NCI-H2029 treated with DMSO at 0.1 percent for 48 hours (cell line): Measurements from ENCODE around the gene MANSC1.
"Not testable (repeated sequence)": the region's sequence is repeated elsewhere in the genome, so short reads cannot be mapped to it uniquely, and the experiment has no call there.

Source experiments
- DNase-seq: peaks from one replicate; lab custom pipeline; 2025; lab: John Stamatoyannopoulos, UW

Gene MANSC1

DNA sequence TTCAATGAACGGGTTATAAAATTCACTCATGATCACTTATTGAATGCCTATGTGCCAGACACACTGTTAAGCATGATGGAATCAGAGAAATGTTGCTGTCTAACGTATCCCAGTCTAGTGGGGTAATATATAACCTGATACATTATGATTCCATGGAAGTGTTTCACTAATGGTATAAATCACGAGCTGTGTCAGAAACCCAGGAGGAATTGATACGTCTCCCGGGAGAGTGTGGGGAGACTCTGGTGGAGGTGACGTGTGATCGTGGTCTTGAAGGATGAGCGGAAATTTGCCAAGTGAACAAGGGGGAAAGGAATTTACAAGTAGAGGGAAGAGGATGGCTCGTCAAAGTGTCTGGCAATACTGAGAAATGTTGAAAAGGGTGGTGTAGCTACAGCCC lies 26.5 kb downstream of the MANSC1 start:
- DNase-seq = no peak

DNA sequence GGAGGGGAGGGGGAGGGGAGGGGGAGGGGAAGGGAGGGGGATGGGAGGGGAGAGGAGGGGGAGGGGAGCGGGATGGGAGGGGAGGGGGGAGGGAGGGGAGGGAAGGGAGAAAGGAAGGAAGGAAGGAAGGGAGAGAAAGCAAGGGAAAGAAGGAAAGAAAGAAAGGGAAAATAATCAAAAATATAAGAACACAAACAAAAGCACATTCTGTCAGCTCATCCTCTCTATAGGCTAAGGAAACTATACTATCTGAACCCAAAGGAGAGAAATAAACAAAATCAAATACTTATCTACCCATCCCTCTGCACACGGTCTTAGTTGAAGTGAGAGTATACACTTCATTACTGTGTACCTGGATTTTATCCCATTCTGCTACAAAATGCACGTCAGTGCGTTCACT lies 26.9 kb downstream of the MANSC1 start:
- DNase-seq = no peak

DNA sequence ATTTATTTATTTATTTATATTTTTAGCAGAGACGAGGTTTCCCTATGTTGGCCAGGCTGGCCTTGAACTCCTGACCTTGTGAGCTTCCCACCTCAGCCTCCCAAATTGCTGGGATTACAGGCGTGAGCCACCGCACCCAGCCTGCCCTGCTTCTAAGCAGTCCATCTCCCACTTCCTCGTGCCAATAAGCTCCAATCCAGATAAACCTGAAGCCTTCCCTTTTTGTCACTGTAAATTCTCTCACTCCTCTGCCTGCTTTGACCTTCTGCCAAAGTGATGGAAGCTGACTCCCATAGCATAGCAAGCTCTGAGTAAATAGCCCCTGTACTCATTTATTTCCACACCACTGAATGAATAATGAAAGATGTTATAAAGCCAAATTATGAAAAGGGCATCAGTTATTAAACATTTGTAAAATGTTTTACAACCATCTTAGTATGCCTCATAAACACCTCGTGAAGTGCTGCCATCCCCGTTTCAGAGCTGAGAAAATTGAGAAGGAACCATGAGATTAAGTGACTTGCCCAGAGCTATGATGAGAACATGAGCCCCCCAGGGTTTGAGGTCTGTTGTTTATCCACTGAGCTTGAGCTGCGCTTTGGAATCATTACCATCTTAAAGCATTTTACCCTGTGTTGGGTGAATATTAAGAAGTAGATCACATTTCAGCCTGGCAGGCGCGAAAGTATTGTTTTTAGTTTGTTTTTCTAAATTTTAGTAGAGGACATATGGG lies 30.4 kb downstream of the MANSC1 start:
- no peak for DNase-seq

DNA sequence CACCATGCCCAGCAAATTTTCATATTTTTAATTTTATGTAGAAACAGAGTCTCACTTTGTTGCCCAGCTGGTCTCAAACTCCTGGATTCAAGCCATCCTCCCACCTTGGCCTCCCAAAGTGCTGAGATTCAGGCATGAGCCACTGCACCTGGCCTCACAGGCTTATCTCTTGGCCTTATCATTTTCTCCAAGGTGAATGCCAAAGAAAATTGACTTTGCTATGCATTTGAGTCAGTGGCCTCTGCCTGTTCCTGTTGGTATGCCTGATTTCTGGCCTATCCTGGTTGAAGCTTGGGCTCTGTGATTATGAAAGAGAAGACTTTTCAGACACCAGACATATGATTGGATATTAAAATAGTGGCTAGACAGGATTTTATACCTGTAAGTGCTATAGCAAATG lies 34.2 kb downstream of the MANSC1 start:
- no peak for DNase-seq

DNA sequence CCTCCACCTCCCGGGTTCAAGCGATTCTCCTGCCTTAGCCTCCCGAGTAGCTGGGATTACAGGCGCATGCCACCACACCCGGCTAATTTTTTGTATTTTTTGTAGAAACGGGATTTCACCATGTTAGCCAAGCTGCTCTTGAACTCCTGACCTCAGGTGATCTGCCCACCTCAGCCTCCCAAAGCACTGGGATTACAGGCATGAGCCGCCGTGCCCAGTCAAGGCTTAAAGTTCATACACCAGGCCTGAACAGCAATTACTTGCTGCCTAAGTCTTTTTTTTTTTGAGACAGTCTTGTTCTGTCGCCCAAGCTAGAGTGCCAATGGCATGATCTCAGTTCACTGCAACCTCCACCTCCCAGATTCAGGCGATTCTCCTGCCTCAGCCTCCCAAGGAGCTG lies 39.3 kb downstream of the MANSC1 start:
- not testable (repeated sequence) for DNase-seq

DNA sequence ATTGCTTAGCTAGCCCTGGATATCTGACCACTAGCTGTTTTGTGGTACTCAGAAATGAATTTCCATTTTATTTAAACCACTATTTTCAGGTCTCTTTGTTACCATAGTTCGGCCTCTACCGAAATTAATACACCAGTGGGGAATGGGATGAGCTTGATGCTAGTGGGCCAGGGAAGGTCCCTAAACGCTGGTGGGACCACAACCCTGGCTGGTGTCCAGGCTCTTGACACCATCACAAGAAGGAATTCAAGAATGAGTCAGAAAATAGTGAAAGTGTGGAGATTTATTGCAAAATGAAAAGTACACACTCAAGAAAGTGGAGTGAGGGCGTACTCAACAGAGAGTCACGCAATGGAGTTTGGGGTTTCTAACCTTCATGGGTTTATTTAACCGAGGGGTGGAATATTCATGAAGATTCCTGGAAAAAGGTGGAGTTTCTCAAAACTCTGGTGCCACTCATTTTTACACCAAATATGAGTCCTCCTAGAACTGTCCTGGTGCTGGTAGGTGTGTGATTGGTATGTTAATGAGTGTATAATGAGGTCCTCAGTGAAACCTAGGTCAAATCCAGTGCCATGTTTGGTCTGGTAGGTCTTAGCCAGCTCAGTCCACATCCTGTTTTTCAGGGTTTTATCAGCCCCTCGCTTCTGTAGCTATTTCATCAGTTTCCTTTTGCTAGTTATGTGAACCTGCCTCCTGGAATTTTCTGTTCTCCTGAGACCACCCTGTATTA lies 44.3 kb downstream of the MANSC1 start:
- no peak for DNase-seq

DNA sequence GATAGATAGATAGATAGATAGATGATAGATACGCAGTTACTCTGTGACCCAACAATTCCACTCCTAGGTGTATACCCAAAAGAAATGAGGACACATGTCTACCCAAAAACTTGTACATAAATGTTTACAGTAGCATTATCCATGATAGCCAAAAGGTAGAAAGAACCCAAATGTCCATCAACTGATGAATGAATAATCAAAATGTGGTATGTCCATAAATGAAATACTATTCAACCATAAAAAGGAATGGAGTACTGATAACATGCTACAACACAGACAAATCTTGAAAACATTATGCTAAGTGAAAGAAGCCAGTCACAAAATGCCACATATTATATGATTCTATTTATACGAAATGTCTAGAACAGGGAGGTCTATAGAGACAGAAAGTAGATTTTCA lies 47.1 kb downstream of the MANSC1 start:
- DNase-seq = no peak

DNA sequence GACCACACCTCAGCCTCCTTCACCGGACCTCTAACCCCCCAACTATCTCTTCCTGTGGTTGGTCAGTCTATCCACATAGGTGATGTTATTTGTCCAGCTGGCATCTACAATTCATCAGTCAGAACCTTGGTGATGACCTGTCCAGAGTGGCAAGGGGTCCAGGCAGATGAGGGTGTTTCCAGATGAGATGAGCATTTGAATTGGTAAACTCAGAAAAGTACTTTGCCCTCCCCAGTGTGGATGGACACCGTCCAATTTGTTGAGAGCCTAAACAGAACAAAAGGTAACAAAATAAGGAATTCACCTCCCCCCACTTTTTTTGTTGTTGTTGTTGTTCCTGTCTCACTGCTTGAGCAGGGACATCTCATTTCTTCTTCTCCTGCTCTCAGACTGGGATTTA lies 48.9 kb downstream of the MANSC1 start:
- no peak for DNase-seq

DNA sequence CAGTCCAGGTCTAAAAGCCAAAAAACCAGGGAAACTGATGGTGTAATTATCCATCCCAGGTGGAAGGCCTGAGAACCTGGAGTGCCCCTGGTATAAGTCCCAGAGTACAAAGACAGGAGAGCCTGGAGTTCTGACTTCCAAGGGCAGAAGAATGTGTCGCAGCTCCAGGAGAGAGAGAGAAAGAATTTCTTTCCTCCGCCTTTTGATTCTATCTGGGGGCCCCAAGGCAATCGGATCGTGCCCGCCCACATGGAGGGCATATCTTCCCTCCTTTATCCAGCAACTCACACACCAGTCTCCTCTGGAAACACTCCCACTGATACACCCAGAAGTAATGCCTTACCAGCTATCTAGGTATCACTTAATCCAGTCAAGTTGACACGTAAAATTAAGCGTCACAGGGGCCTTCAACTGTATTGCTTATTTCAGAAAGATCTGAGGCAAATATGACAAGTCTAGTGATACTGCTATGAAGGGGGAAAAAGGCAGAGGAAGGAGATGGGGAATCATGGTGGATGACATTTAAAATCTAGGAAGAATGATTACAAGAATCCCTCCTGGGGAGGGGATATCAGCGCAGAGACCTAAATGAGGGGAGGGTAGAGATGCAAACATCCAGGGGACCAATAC lies 52.7 kb downstream of the MANSC1 start:
- no peak for DNase-seq

DNA sequence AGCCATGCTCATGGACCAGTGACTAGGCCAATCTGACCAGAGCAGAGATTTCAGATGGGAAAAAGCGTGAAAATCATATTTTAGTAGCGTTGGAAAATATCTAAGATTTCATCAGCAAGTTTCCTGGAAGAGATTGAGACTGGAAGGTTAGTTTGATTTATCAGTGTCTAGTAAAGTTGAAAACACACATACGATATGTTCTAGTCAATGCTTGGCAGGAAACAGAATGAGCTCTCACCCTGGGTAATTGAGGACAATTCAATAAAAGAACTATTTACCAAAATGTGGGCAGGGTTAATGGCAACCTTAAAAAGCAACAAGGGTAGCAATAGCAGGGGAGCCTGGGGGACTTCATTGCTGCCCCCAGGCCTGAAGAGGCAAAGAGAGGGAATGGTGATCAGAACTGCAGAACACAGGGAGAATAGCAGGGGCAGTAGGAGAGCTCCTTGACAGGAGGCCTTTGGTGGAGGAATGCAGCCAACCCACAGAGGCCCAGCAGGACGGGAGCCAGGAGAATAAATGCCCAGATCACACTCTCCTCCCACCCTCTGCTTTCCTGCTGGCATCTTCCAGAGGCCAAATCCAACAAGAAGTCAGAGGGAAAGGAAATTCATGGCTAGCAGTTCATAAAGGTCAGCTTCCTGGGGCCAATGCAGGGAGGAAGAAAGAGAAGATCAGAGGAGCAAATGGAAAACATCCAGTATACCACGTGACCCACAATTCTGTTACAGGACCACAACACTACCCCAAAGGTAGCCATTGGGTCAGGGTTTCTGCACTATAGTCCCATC lies 55.6 kb downstream of the MANSC1 start:
- DNase-seq = no peak

DNA sequence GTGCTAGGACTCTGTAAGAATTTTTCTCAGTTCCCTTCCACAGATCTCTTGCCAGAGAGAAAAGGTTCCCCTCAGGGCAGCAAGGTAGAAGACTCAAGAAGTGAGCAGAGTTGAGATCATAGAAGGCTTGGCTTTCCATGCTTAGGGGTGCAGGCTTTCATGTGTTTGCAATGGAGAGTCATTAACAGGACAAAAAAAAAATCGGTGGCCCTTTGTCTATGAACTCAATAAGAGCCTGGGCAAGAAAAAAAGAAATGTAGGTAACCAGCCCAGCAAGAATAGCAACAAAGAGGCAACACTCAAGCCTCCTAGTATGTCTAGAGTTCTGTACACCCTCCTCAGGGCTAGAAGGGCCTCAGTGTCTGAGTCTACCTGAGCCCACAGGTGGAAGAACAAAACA lies 59.8 kb downstream of the MANSC1 start:
- no peak for DNase-seq

DNA sequence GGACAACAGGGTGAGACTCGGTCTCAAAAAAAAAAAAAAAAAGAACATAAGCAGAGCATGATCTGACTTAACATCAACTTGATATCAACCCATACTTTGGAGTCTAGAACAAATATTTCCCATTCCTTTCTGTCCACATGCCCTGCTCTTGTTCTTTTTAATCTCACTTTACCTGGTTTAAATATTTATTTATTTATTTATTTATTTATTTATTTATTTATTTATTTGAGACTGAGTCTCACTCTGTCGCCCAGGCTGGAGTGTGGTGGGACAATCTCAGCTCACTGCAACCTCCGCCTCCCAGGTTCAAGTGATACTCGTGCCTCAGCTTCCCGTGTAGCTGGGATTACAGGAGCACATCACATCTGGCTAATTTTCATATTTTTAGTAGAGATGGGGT lies 63.6 kb downstream of the MANSC1 start:
- no peak for DNase-seq

DNA sequence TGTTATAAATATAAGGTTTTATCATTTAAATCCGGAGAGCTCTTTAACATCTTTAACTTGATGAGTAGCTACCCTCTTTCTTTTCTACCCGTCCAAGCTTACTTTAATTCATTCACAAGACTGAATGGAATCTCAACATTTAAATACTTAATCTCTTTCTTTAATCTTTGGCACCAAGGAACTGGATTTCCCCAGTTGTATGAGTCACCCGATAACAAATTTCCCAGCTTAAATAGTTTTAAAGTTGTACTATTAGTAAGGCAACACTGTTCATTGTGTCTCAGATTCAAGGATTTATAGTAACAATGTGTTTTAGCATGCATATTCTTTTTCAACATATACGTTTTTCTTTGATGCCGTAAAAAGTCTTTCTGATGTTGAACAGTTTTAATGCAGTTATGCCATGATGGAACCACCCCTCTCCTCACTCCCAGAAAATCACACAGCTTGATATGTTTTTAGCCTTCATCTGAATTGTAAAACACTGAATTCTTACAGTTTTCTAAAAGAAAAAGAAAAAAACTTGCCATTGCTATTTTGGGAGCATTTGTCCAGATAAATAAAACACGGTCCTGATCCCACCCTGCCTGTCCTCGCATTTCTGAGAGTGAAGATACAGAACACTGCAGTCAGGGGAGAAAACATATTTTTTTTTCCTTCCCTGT lies 67.1 kb downstream of the MANSC1 start:
- no peak for DNase-seq

DNA sequence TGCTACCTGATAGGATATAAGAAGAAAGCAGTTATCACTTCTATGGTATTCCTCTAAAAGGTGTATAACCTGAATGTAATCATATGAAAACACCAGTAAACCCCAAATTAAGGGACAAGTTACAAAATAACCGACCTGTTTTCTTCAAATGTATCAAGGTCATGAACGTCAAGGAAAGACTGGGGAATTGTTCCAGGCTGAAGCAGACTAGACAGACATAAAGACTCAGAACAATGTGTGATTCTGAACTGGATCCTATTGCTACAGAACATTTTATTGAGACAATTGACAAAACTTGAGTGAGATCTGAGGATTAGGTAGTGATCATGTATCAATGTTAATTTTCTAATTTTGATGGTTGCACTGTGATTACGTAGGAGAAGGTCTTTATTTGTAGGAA lies 67.8 kb downstream of the MANSC1 start:
- no peak for DNase-seq

DNA sequence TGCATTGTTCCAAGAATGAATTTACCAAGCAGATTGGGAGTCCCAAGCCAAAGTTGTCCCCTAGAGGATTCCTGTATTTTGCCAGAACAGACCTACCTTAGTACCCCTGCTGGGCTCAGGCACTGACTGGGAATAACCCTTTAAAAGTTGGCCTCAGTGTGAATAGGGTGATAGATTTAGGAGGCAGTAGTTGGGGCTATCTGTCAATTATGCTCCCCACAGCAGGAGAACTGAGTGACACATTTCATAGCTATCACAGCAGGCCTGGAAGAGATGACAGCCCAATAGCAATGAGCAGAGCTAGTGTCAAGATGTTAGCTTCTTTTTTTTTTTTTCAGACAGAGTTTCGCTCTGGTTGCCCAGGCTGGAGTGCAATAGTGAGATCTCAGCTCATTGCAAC lies 68.9 kb downstream of the MANSC1 start:
- no peak for DNase-seq

DNA sequence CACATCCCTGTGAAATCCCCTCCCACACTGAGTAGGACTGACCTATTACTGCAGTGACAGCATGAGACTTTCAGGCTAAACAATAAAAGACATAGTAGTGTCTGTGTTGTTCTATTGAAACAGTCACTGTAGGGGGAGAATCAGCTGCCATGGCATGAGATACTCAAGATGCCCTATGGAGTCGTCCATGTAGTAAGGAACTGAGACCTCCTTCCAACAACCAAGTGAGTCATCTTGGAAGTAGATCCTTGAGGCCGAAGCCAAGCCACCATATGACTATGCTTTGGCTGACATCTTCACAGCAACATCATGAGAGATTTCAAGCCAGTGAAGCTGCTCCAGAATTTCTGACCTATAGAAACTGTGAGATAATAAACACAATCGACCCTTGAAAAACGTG lies 71.1 kb downstream of the MANSC1 start:
- DNase-seq = no peak
